ENCODE measurements around the gene SDC1.

The SDC1 gene

DNA sequence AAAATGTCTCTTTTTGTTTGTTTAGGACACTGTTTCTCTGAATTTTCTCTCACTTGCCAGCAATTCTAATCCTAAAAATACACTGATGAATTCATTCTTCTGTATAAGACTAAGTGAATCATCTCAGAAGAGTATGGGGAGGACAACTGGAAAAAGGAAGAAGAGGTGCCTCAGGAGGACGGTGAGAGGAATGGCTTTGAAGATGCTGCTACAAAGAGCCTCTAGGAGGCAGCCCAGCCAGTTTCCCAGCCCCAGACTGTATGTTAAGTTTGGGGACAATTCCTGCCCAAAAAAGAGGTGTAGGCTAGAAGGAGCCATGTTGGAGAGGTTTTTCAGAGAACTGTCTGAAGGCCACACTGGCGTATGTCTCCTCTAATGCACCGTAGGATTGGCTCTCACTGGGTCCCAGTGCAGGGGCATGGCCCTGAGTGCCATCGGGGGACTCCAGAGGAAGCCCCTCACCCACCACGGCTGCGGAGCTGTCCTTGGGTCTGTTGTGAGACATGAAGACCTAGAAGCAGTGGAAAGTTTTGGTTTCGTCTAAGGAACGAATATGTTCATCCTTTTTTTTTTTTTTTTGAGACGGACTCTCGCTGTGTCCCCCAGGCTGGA, 3.1 kb upstream of the SDC1 start:
- no peak for DNase-seq (ENCODE audit: low read depth in 2 of 2)

DNA sequence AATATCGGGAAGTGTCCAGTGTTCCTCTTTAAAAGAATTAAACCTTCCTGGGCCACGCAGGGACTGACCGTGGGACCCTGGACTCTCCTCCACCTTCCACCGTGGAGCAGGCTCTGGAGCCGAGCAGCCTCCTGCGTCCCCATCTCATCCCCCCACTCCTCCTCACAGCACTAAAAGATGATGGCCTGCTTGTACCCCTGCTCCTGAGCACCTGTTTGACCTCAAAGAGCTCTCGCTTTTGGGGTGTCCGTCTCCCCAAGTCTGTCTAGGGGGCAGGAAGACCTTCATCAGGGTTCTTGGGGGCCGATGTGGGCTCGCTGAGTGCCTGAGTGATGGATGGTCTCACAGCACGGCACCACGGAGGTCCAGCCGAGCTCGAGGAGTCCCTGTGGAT, 1.2 kb upstream of the SDC1 start:
- no peak for DNase-seq (ENCODE audit: low read depth in 2 of 2)

DNA sequence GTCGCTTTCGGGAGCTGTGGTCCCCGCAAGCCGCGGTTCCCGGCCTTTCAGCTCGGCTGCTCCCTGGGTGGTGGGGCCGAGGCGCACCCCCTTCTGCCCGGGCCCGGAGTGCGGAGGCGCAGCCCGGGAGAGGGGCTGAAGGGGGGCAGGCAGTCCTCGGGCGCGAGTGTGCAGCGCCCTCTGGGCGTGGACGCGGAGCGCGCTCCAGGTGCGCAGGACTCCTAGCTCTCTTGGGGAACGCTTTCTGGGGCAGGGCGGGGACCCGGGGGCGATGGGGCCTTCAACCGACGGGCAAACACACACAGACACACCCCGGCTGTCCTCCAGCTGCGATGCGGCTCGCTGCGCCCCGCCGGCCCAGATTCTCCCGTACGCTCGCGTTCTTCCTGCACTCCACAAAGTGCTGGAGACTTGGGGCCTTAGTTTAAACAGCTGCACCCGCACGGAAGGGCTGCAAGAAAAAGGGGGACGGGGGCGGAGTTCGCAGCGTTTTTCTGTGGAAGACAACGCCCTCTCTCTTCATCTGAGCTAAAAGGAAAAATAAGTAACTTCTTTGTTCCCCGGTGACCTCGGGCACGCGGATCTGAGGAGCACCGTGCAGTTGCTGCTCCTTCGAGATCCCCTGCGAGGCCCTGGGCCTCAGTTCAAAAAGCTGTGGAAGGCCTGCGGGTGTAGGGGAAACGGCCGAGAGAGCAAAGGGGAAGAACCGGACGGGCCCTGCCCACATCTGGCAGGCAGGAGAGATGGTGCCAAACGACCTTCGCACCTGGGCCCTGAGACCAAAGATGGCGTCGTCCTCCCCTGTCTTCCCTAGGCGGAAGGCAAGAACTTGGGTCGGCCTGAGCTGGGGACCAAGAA, 593 bp upstream of the SDC1 start:
- DNase-seq (ENCODE audit: low read depth in 2 of 2), result peak; percentile 26 to 37

DNA sequence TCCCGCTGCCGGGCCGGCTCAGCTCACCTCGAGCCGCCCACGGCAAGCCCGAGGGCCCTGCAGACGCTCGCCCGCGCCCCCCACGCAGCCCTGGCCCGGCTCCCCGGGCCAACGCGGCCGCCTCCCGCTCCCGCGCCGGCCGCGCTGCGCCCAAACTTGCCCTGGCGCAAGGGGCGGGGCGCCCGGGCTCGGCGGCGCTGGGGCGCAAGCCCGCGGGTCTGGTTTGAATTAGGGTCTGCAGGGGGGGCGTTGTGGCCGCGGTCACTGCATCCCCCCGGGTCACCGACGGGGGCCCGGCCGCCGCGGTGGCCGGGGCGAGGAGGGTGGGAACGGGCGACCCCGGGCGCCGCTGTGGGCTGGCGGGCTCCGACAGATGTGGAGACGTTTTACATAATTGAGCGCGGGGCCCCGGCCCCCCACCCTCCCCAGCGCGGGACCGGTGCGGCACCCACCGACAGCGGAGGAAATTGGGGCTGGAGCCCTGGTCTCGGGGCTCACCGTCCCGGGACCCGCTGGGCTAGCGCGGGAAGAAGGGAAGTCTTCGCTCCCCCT, 690 bp downstream of the SDC1 start:
- no peak for DNase-seq (ENCODE audit: low read depth in 2 of 2)

DNA sequence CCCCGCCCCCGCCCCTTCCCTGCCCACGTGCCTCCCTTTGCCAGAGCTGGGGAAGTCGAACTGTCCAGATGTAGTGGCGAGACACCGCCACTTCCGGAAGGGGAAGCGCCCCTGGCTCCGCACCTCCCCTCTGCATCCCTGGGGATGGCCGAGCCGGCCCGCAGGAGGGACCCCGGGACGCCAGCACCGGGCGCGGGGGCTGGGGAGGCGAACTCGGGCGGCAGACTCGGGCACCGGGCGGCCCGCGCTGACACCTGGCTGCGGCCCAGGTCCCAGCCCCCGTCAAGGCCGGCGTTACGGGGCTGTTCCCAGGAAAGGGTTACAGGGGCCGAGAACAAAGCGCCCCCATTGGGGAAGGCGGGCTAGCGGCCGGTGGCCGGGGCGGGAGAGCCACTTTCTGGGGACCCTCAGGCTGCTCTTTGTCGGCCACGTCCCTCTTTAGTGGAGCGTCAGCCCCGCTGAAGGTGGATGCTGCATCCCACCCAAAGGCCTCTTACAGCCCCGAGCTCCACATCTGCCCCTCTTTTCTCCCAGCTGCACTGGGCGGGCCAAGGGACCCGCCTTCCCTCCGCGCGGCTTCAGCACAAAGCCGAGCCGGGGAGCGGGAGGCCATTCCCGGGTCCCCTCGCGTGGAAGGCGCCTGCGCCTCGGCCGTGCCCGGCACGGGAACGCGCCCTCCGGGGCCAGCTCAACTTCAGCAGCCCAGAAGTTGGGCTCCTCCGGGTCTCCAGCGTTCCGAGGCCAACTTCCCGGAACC, 1.3 kb downstream of the SDC1 start:
- DNase-seq (ENCODE audit: low read depth in 2 of 2), result no peak

DNA sequence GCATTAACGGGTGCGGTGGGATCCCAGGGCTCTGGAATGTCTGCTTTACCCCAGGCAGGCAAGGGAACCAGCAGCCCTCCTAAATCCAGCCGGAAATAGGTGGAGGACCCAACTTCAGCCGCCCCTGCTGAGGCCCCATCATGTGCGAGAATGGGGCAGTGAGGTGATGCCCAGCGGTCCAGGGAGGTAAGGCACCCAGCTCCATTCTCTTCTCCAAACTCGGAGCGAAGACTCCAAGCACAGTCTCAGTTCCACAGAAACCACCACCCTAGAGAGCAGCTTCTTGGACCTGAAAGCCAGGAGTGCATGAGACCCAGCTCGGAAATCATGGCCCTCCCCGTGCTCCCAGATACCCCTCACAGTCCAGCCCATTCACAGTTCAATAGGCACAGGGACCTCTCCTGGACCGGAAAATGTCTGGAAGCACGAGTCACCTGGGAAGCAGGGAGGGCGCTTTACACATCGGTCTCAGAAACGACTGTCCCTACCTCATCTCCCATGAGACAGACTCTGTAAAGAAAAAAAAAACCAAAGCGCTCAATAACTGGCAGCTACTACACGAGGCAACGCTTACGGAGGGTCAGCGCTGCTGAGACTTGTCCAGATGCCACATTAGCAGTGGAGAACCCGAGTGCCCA, 2.0 kb downstream of the SDC1 start:
- DNase-seq (ENCODE audit: low read depth in 2 of 2), result no peak

DNA sequence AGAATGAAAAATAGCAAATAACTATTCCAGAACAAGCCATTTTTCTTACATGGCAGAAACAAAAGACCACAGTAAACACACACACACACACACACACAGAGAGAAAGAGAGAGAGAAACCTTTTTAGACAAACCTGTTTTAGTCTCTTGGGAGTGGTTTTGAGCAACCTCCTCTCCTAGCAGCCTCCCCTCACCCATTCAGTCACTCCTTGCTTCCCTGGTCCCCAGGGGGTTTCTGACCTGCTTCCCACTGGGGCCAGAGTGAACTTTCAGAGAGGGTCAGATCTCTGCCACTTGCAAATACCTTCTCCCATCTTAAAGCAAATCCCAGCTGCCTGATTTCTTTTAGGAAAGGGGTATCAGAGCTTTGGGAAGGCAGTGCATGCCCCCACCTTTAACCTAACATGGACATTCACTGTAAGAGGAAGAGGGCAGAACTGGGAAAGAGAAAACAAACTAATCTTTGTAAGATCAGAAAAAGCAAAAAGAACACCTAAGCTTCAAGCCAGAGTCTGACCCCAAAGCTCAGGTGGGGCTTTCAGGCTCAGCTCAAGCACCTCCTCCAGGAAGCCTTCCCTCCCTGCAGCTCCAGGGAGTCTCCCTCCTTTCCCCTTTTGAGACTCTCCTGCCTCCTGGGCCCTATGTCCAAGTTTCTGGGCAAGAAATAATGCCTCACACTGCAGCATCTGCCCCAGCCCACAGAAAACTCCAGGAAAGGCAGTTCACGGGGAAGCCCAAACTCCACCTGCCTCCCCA, 2.7 kb downstream of the SDC1 start:
- DNase-seq (ENCODE audit: low read depth in 2 of 2), result no peak

DNA sequence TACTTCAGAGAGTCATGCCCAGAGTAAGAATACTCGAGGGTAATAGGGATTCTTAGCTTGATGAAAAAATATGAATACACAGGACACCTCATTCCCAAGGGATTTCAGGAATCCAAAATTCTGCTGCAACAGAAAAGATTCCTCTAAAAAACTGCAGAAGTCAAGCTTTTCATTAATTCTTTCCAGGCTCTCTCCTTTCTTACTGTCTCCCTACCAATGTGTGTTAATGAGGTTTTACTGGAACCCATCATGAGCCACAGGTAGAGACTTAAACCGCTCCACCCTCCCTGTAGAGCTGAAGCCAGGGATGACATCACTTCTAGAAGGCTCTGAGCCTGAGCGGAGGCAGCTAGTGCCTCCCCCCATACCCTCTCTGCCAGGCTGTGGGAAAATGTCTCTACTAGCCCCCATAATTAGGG, 3.4 kb downstream of the SDC1 start:
- DNase-seq (ENCODE audit: low read depth in 2 of 2), result no peak

DNA sequence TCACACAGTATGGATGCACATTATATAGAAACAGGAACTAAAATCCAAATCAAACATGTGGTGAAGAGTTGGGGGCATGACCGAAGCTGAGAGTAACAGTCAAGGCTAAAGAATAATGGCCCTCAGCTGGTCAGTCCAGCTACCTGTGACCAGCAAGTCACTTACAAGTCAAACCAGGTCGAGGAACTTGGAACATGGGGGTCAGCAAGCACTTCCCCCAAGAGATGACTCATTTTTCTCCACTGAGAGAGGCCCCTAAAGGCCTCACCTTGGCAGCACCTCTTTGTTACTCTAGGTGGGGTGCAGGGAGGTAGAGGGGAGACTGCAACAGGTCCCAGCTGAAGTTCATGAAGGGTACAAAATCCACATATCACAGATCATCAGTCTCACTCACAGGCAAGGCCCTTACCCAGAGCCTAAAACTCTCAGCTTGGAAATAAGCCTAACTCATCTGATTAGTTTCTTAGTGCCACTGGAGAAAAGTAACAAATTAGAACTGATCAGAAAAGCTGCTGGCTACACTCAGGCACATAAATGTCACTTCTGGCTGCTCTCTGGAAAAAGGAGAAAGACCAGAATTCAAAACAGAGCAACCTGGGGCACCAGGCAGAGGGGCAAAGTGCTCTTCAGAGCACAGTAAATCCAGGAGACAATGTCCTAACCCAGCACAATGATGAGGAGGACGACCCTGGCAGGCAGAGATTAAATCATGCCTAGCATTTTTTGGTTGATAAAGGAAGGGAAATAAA, 4.0 kb downstream of the SDC1 start:
- DNase-seq (ENCODE audit: low read depth in 2 of 2), result no peak

DNA sequence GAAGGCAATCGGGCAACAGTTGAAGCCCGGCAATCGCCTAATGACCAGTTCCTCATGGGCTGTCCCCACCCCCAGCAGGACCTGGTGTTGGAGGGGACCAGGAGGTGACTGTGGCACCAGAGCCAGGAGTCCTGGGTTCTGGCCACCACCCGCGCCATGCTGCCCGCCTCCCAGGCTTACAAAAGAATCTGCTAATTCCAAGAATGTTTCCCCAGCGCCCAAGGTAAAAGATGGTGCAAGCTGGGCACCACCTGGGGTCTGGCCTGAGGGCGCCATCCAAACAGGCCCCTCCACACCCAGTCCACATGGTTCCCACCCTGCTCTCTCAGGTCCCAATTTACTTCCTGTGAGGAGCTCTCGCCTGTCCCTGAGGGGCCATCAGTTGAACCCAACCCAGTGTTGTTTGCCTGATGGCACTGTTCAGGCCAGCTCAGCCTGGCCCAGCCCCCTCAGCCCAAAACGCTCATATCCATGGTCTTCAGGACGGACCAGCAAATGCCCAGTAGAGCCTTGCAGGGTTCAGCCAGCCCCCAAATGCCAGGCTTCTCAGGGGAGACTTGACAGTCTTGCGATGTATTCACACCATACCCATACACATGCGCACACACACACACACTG, 5.1 kb downstream of the SDC1 start:
- no peak for DNase-seq (ENCODE audit: low read depth in 2 of 2)

DNA sequence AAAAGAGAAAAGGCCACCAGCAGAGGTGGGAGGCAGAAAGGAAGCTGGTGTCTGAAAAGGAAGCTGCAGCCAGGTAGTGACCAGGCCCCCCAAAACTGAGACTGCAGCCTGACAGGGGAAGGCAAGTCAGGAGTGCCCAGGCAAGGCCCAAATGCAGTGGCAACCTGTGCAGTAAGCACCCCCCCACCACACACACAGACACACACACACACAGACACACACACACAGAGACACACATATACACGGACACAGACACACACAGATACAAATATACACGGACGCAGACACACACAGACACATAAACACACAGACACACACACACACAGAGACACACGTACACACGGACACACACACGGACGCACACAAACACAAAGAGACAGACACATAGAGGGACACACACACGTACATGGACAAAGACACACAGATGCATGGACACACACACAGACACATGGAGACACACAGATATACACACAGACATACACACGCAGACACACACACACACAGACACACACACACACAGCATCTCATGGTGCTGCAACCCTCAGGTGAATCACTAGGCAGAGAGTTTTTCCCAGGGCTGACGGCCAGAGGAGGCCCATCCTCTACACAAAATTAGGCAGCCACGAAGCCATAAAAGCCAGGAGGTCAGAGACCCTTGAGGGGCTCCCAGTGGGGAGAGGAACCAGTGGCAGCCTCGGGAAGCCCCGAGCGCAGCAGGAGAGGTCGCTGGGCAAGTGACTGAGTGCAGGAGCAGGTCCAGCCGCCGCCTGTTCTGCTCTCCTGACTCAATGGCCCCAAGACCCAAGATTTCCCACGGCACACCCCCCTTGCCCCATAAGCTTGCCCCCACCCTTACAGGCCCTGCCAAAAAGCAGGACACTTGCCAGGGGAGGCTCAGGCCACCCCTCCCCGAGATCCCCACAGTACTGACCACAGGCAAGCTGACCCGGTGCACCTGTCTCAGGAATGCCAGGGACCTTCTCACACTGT, 6.3 kb downstream of the SDC1 start:
- DNase-seq (ENCODE audit: low read depth in 2 of 2), result no peak

DNA sequence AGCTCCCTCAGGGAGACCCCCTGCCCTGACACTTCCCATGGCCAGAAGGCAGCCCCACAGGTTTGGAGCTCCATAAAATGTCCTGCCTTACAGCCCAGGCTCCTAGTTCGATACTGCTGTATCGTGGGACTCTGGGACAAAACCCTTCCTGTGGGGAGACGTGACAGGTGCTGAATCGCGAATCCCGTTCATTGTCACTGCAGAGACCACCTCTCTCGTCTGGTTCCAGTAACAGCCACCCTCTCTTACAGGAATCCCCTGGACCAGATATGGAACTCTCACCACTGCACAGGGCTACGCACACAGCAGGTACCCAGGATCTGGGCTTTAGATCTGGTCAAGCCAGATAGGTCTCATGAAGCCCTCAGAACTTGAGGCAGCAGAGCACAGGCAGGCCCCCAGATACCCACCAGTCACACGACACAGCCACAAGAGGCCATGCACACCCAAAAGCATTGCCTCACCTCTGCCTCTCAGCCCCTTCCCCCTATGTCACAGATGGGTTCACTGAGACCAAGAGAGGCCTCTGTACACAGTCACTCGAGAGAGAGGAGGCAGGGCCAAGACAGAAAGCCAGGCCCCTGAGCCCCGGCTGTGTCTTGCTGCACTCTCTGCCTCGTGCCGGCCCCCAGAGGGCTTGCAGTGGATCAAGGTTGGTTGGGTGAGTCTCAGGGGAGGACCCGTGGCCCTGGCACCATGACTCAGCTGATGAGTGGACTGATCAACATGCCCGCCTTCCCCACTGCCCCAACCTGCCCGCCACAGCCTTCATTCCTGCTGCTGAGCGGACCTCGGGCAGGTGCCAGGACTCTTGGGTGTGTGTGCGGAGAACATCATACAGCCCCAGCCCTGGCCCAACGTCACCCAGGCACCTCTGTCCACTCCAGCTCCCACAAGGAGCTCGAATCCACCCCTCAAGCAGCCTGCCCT, 7.6 kb downstream of the SDC1 start:
- DNase-seq (ENCODE audit: low read depth in 2 of 2), result no peak

DNA sequence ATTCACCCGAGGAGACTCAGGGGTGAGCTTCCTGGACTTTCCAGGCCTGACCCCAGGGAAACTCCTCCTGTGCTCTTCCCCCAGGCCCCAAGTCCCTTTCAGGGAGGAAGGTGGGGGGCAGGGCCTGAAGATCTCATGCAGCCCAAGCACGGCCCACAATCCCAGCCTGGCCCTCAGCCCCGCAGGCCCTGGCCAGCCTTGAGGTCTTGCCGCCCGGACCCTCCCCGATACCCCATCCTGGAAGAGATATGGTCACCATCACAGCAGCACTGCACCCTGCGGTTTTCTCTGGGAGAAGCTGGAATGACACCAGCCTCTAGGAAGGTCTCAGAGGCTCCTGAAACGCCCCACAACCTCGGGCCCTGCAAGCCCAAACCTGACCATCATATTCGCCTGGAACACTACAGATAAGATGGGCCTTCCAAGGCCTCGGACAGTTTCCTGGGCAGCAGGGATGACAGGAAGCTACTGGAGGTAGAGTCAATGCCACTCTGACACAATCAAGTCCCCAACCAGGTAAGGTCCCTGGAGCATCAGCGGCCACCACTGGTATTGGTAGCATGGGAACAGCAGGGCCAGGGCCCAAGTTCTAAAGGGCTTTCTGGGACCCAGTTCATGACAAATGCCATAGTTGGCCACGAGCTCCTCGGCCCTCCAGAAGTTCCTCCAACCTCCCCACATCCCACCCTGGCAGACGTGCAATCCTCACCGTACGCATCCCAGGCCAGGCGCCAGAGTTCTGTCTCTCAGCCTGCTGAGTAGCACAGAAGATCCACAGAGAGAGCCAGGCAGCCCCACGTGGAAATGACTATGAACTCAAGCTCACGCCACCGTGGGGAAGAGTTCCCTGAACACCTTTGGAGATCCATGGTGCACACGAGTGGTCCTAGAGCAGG, 8.6 kb downstream of the SDC1 start:
- DNase-seq (ENCODE audit: low read depth in 2 of 2), result no peak

DNA sequence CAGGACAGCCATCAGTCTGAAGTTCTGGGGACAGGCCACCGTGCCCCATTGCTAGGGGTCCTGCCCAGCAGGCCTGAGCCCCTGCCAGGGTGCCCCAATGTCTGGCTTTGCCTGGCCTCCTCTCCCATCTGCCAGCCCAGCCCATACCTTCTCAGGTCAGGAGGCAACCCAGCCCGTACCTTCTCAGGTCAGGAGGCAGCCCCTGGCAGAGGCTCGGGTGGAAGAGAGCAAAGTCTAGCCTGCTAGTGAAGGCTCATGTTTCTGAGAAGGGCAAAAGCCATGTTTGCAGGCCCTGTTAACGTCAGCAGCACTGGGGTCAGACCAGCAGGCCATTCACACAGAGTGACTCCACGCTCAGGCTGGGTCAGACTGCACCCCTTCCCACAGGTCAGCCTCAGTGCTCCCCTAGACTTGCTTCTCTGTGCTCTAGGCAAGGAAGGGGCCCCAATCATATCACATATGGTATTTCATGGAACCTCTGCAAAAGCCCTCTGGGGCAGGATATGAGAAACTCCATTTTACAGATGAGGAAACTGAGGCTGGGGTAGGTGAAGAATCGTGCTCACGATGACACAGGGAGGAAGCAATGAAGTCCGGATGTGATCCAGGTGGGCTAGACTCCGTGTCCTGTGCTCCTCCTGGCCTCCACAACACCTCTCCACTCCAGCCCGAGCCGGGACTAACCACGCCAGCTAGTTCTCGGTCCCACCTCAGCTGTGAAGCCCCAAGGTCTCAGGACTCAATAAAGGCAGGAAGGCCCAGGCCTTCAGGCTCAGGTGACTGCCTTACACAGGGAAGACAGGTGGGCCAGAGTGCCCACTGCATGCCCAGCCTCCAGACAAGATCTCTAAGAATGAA, 9.5 kb downstream of the SDC1 start:
- DNase-seq (ENCODE audit: low read depth in 2 of 2), result no peak

DNA sequence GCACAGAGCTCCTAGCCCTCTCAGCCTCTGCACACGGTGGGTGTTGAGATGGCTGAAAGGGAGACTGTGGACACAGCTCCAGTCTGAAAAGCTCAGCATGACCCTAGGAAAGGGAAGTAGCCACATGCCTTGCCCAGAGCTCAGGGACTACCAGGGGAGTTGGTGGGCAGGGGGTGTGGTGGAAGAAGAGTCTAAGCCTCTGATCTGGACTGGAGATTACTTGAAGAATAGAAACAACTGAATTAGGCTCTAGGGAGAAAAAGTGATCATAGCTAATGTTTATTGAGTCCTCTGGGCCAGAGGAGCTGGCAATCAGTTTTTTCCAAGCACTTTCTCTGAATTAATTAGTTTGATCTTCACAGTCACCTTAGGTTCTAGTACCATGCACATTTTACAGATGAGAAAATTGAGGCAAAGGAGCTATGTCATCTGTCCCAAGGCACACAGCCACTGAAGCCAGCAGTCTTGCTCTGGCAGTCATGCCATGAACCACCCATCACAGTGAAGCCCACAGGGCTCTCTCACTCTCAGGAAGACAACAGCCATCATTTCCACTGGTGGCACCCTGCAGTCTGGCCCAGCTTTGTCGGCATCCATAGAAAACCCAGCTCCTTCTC, 10.3 kb downstream of the SDC1 start:
- no peak for DNase-seq (ENCODE audit: low read depth in 2 of 2)

Data from stimulated activated CD8-positive, alpha-beta memory T cell treated with anti-CD3 and anti-CD28 coated beads, Interleukin-2, amount 100 ng/mL, for 48 hours (primary cell).